ENCODE results near the gene SLC6A13.
"Not testable (repeated sequence)": the region's sequence is repeated elsewhere in the genome, so short reads cannot be mapped to it uniquely, and the experiment has no call there.

SLC6A13 gene

GRCh38 chr12:197911-198695, 64.5 kb downstream of the SLC6A13 start:
- no peak for DNase-seq (ENCODE audit: low read depth)

GRCh38 chr12:197347-197746, 65.3 kb downstream of the SLC6A13 start:
- DNase-seq (ENCODE audit: low read depth) = no peak

- no peak for DNase-seq (ENCODE audit: low read depth)
Observed at GRCh38 chr12:196436-196835, 66.2 kb downstream of the SLC6A13 start.

- DNase-seq (ENCODE audit: low read depth) = no peak
Observed at GRCh38 chr12:195951-196350, 66.7 kb downstream of the SLC6A13 start.

GRCh38 chr12:195156-195555, 67.5 kb downstream of the SLC6A13 start:
- no peak for DNase-seq (ENCODE audit: low read depth)

GRCh38 chr12:194276-194675, 68.4 kb downstream of the SLC6A13 start:
- DNase-seq (ENCODE audit: low read depth) = no peak

- DNase-seq (ENCODE audit: low read depth) = no peak
Observed at GRCh38 chr12:193261-193660, 69.4 kb downstream of the SLC6A13 start.

- no peak for DNase-seq (ENCODE audit: low read depth)
Observed at GRCh38 chr12:191541-191940, 71.1 kb downstream of the SLC6A13 start.

- no peak for DNase-seq (ENCODE audit: low read depth)
Observed at GRCh38 chr12:190881-191280, 71.8 kb downstream of the SLC6A13 start.

- DNase-seq (ENCODE audit: low read depth) = no peak
Observed at GRCh38 chr12:189622-189962, 73.0 kb downstream of the SLC6A13 start.

- DNase-seq (ENCODE audit: low read depth) = peak; percentile 15
Observed at GRCh38 chr12:188910-189621, 73.6 kb downstream of the SLC6A13 start.

GRCh38 chr12:187986-188909, 74.4 kb downstream of the SLC6A13 start:
- not testable (repeated sequence) for DNase-seq (ENCODE audit: low read depth)

- DNase-seq (ENCODE audit: low read depth) = no peak
Observed at GRCh38 chr12:186006-186625, 76.5 kb downstream of the SLC6A13 start.

GRCh38 chr12:185576-185955, 77.1 kb downstream of the SLC6A13 start:
- no peak for DNase-seq (ENCODE audit: low read depth)

GRCh38 chr12:184811-185575, 77.6 kb downstream of the SLC6A13 start:
- DNase-seq (ENCODE audit: low read depth) = no peak

- DNase-seq (ENCODE audit: low read depth) = no peak
Observed at GRCh38 chr12:182381-182892, 80.2 kb downstream of the SLC6A13 start.

- no peak for DNase-seq (ENCODE audit: low read depth)
Observed at GRCh38 chr12:181921-182320, 80.7 kb downstream of the SLC6A13 start.

- DNase-seq (ENCODE audit: low read depth) = no peak
Observed at GRCh38 chr12:180445-180844, 82.2 kb downstream of the SLC6A13 start.

GRCh38 chr12:179885-180284, 82.8 kb downstream of the SLC6A13 start:
- DNase-seq (ENCODE audit: low read depth) = no peak

GRCh38 chr12:179131-179884, 83.3 kb downstream of the SLC6A13 start:
- no peak for DNase-seq (ENCODE audit: low read depth)

- no peak for DNase-seq (ENCODE audit: low read depth)
Observed at GRCh38 chr12:178829-179109, 83.9 kb downstream of the SLC6A13 start.
